ENCODE measurements around the gene GUCD1.
"Not testable (repeated sequence)": the region's sequence is repeated elsewhere in the genome, so short reads cannot be mapped to it uniquely, and the experiment has no call there.

Gene GUCD1

DNA sequence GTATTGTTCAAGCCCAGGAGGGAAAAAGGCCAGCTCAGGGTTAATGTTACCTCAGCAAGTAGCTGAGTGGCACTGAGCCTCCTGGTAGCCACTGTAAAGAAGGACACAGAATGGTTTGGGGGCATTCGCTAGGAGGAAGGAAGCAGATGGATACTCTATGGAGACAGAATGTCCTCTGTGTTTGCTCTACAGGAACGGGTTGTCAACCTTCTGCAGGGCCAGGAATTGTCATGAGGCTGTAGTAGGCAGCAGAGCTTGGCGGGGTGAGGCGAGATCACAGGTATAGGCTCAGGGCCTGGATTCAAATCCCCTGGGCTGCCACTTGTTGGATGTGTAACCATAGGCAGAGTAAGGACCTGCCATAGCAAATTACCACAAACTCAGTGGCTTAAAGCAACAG is 40.9 kb upstream of the GUCD1 start:
- no peak overlapping the region for H3K4me3 ChIP-seq (ENCODE audit: insufficient read depth, low read depth, low read length)
- H3K4me1 ChIP-seq (ENCODE audit: control insufficient read depth, insufficient read depth, low read length) = peaks cover 16% of the 10 kb centered on the region
- H3K27ac ChIP-seq (ENCODE audit: insufficient read depth, low read depth, low read length, poor library complexity, severe bottlenecking) = no peak overlapping the region
- WGBS, 2 experiments = 94 to 95% methylated on average over 4 of the region's 4 CpGs
- no peaks in the 10 kb centered on the region for H3K36me3 ChIP-seq (ENCODE audit: control insufficient read depth, insufficient read depth, low read length)
- H3K9me3 ChIP-seq (ENCODE audit: control insufficient read depth, low read length) = no peaks in the 10 kb centered on the region
- H3K27me3 ChIP-seq (ENCODE audit: control insufficient read depth, insufficient read depth, low read length, poor library complexity, severe bottlenecking) = no peaks in the 10 kb centered on the region

DNA sequence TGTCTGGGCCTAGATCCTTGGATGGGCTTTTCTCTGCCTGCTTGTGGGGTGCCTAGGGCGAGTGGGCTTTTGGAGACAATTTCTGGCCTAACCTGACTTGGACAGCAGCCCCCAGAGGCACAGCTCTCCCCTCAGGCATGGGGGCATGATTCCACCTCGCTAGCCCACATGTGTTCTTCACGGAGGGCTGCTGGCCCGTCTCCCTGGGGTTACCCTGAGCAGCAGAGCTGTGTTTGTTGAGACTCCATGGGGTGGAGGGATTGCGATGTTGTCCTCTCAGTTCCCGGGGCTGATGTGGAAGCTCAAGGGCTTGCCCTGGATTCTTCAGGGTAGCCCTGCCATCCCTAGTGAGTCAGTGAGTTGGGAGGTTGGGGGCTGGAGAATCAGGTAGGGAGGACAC is 40.3 kb upstream of the GUCD1 start:
- 89 to 90% methylated on average over 6 of the region's 6 CpGs for WGBS, 2 experiments
- Histone ChIP-seq H3K9me3 (ENCODE audit: control insufficient read depth, low read length) (no peaks in the 10 kb centered on the region), H3K27ac (ENCODE audit: insufficient read depth, low read depth, low read length, poor library complexity, severe bottlenecking) (no peak overlapping the region)

DNA sequence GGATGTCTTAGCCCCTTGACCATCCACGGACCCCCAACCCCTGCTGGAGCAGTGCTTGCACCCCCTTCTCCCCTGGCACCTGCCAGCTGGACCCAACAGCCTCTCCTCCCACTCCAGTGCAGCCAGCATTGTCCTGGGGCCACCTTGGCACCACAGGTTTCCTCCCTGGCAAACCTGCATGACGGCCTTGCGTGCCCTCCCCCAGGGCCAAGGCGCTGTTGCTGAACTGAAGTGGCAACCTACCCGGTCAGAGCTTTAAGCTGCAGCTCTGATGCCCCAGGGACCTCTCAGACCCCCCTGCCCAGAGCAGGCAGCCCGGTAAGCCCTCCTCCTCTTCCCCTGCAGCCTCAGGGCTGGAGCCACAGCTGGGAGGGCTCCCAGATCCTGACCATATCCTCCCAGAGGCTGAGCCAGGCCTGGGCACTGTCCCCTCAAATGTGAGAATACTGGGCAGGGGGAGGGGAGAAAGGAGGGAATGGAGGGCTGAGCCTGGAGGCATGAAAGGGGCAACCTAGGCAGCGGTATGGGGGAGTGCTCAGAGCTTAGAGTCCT is 39.7 kb upstream of the GUCD1 start:
- no peak overlapping the region for H3K27ac ChIP-seq (ENCODE audit: insufficient read depth, low read depth, low read length, poor library complexity, severe bottlenecking)
- H3K4me3 ChIP-seq (ENCODE audit: insufficient read depth, low read depth, low read length) = no peak overlapping the region
- H3K9me3 ChIP-seq (ENCODE audit: control insufficient read depth, low read length) = no peaks in the 10 kb centered on the region
- 82 to 83% methylated on average over 7 of the region's 7 CpGs for WGBS, 2 experiments
- no peaks in the 10 kb centered on the region for H3K27me3 ChIP-seq (ENCODE audit: control insufficient read depth, insufficient read depth, low read length, poor library complexity, severe bottlenecking)
- H3K36me3 ChIP-seq (ENCODE audit: control insufficient read depth, insufficient read depth, low read length) = no peaks in the 10 kb centered on the region
- H3K4me1 ChIP-seq (ENCODE audit: control insufficient read depth, insufficient read depth, low read length) = peaks cover 16% of the 10 kb centered on the region

More for the DNA sequence above, 40.3 kb upstream of the GUCD1 start:
- H3K4me3 ChIP-seq (ENCODE audit: insufficient read depth, low read depth, low read length) = no peak overlapping the region
- no peaks in the 10 kb centered on the region for H3K36me3 ChIP-seq (ENCODE audit: control insufficient read depth, insufficient read depth, low read length)
- H3K27me3 ChIP-seq (ENCODE audit: control insufficient read depth, insufficient read depth, low read length, poor library complexity, severe bottlenecking) = no peaks in the 10 kb centered on the region
- peaks cover 16% of the 10 kb centered on the region for H3K4me1 ChIP-seq (ENCODE audit: control insufficient read depth, insufficient read depth, low read length)

DNA sequence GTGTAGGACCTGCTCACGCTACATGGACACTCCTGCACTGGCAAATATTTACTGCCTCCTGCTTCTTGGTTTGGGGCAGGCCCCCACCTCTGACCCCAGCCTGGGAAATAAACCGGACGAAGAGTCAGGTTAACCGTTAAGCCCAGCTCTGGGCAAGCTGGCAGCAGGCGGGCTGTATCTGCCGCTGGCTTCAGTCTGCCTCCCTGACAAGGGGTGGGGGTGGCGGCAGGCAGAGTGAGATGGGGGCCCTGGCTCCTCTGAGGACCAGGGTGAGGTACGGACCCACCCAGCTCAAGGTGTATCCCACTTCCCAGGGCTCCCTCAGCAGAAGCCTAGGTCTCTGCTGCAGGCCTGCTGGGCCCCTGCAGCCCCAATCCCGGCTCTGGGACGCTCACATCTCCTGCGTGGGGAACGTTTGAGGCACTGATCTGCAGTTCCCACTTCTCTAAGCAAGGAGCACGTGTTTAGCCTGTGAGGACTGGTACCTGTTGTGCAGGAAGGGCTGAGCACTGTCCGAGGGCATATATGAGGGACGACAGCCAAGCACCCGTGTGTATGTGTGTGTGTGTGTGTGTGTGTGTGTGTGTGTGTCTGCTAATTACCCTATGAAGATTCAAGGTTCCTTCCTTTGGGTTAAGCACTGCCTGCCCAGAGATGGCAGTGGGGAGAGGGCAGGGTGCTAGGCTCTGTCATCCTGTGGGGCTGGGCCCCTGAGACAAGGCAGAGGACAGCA is 39.1 kb upstream of the GUCD1 start:
- H3K27ac ChIP-seq (ENCODE audit: insufficient read depth, low read depth, low read length, poor library complexity, severe bottlenecking) = no peak overlapping the region
- WGBS, 2 experiments = 82 to 86% methylated on average over 16 of the region's 16 CpGs
- no peaks in the 10 kb centered on the region for H3K36me3 ChIP-seq (ENCODE audit: control insufficient read depth, insufficient read depth, low read length)
- H3K4me1 ChIP-seq (ENCODE audit: control insufficient read depth, insufficient read depth, low read length) = peaks cover 16% of the 10 kb centered on the region
- no peak overlapping the region for H3K4me3 ChIP-seq (ENCODE audit: insufficient read depth, low read depth, low read length)
- no peaks in the 10 kb centered on the region for H3K27me3 ChIP-seq (ENCODE audit: control insufficient read depth, insufficient read depth, low read length, poor library complexity, severe bottlenecking)
- H3K9me3 ChIP-seq (ENCODE audit: control insufficient read depth, low read length) = no peaks in the 10 kb centered on the region

DNA sequence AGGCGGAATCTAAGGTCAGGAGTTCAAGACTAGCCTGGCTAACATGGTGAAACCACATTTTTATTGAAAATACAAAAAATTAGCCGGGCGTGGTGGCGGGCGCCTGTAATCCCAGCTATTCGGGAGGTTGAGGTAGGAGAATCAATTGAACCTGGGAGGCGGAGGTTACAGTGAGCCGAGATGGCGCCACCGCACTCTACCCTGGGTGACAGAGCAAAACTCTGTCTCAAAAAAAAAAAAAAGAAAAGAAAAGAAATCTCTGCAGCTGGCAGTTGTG is 38.6 kb upstream of the GUCD1 start:
- H3K27ac ChIP-seq (ENCODE audit: insufficient read depth, low read depth, low read length, poor library complexity, severe bottlenecking); H3K36me3 ChIP-seq (ENCODE audit: control insufficient read depth, insufficient read depth, low read length); H3K9me3 ChIP-seq (ENCODE audit: control insufficient read depth, low read length); H3K27me3 ChIP-seq (ENCODE audit: control insufficient read depth, insufficient read depth, low read length, poor library complexity, severe bottlenecking): not testable (repeated sequence)
- 95% methylated on average over 10 of the region's 10 CpGs for WGBS, 2 experiments
- peak overlapping the region; percentile 66 for H3K4me3 ChIP-seq (ENCODE audit: insufficient read depth, low read depth, low read length)
- peaks cover 16% of the 10 kb centered on the region for H3K4me1 ChIP-seq (ENCODE audit: control insufficient read depth, insufficient read depth, low read length)

DNA sequence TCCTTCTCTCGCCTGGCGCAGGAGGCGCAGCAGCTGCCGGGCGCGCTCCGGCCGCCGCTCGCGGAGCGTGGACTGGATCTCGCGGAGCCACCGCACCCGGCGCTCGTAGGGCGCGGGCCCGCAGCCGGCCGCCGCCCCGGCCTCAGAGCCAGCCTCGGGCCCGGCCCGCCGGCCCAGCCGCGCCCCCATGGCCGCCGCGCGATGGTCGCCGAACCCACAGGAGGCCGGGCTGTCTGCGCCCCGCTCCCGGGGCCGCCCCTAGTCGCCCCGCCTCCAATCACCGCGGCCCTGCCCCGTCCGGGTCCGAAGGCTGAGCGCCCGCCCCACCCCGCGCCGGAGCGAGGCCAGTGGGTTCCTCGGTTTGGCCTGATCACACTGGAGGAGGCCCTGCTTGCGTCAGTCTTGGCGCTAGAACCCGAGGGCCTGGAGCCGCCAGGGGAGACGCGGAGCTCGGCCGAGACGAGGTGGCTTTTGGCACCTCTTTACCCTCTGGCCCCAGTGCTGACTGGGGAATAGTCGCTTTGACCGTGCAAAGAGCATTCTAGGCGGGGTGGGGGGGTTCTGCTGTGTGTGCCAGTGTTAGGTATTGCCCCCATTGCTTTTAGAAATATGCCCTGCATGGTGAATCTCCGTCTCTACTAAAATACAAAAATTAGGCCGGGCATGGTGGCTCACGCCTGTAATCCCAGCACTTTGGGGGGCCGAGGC is 38.1 kb upstream of the GUCD1 start, which contains the start of gene LRRC75B:
Gene LRRC75B (minus strand): TSS at position 223 of the 708 bp plus-strand sequence. CDS start 34 bp downstream, at position 189.
- no peaks in the 10 kb centered on the region for H3K27me3 ChIP-seq (ENCODE audit: control insufficient read depth, insufficient read depth, low read length, poor library complexity, severe bottlenecking)
- H3K4me3 ChIP-seq (ENCODE audit: insufficient read depth, low read depth, low read length) = peak within 1 kb of the TSS; percentile 66
- 6% methylated on average over 72 of the region's 72 CpGs for WGBS, 2 experiments
- peaks cover 16% of the 10 kb centered on the region for H3K4me1 ChIP-seq (ENCODE audit: control insufficient read depth, insufficient read depth, low read length)
- H3K27ac ChIP-seq (ENCODE audit: insufficient read depth, low read depth, low read length, poor library complexity, severe bottlenecking) = peak within 1 kb of the TSS; percentile 69
- no peaks in the 10 kb centered on the region for H3K36me3 ChIP-seq (ENCODE audit: control insufficient read depth, insufficient read depth, low read length)
- H3K9me3 ChIP-seq (ENCODE audit: control insufficient read depth, low read length) = no peaks in the 10 kb centered on the region

DNA sequence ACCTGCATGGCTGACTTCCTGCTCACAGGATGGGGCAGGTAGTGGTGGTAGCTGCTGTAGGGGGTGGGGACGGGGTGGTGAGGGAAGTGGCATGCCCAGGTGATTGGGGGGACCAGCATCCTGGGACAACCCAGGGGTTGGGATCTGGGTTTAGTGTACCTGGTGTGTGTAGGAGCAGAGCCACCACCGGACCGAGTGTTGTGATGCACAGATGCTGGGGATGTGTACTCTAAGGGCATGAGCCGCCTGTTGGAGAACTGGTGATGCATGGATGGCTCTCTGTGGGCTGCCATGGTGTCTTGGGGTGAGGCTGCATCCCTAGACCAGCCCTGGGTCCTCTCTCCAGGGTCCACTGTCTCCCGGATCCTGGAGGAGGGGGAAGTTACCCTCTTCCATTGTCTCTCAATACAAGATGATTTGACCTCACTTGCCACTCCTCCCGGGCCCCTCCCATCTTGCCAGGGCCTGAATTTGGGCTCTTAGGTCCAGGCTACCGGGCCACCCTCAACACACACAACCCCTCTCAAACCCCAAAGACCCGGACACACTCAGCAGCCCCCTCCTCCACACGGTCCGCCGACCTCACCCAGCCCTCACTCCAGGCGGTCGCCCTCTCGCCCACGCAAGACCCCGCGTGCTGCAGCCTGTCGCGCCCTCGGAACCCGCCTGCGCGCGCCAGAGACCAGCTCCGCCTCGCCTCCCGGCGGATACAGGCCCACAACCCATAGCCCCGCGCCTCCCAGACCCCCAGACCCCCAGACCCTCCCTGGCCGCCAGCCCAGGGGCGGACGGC is 37.3 kb upstream of the GUCD1 start:
- no peaks in the 10 kb centered on the region for H3K9me3 ChIP-seq (ENCODE audit: control insufficient read depth, low read length)
- H3K4me3 ChIP-seq (ENCODE audit: insufficient read depth, low read depth, low read length) = peak overlapping the region; percentile 66
- WGBS, 2 experiments = 11 to 12% methylated on average over 33 of the region's 33 CpGs

DNA sequence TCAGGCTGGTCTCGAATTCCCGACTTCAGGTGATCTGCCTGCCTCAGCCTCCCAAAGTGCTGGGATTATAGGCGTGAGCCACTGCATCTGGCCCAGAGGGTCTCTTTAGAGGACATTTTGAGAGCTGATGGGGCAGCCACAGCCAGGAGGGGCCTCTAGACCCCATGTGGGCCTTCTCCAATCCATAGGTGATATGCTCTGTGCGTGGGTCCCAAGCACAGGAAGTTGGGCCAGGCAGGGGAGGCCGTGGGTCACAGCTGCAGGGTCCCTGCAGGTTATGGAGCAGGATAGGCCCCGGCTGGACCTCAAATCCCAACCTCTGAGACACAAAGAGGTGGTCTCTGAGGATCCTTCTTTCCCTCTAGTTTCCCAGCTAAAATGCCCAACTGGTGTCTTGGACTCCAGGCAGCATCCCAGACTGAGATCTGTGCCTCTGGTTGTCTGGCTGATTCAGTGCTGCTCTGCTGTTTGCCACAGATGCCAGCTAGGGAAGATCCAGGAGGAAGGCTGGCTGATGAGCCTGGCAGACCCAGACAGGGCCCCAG is 36.4 kb upstream of the GUCD1 start:
- Histone ChIP-seq H3K4me1 (ENCODE audit: control insufficient read depth, insufficient read depth, low read length) (peaks cover 16% of the 10 kb centered on the region), H3K27ac (ENCODE audit: insufficient read depth, low read depth, low read length, poor library complexity, severe bottlenecking) (no peak overlapping the region), H3K4me3 (ENCODE audit: insufficient read depth, low read depth, low read length) (no peak overlapping the region), H3K36me3 (ENCODE audit: control insufficient read depth, insufficient read depth, low read length) (no peaks in the 10 kb centered on the region), H3K9me3 (ENCODE audit: control insufficient read depth, low read length) (no peaks in the 10 kb centered on the region), H3K27me3 (ENCODE audit: control insufficient read depth, insufficient read depth, low read length, poor library complexity, severe bottlenecking) (no peaks in the 10 kb centered on the region)
- WGBS, 2 experiments = 89 to 92% methylated on average over 6 of the region's 6 CpGs

More for the DNA sequence above, 37.3 kb upstream of the GUCD1 start:
- Histone ChIP-seq H3K36me3 (ENCODE audit: control insufficient read depth, insufficient read depth, low read length) (no peaks in the 10 kb centered on the region), H3K27ac (ENCODE audit: insufficient read depth, low read depth, low read length, poor library complexity, severe bottlenecking) (no peak overlapping the region), H3K4me1 (ENCODE audit: control insufficient read depth, insufficient read depth, low read length) (peaks cover 16% of the 10 kb centered on the region), H3K27me3 (ENCODE audit: control insufficient read depth, insufficient read depth, low read length, poor library complexity, severe bottlenecking) (no peaks in the 10 kb centered on the region)

DNA sequence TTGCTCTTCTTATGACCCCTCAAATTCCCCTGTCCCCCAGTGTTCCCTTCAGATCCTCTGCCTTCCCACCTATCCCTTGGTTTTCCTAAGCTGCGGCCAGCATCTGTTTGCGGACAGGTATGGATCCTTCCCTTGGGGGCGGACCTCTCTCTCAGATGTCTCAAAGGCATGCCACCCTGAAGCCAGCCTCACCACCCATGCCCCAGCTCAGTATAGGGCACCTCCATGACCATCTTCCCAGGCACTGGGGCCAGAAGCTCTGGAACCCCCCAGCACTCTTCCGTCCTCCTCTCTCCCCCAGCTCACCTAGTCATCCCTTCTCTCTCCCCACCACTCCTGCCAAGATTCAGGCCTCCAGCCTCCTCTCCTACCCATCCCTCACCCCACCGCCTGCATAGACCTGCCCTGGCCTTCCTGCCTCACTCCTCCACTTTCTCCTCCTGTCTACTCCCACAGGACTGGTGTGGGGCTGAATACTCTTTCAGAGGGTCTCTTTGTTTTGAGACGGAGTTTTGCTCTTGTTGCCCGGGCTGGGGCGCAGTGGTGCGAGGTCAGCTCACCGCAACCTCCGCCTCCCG is 35.7 kb upstream of the GUCD1 start:
- Histone ChIP-seq H3K27me3 (ENCODE audit: control insufficient read depth, insufficient read depth, low read length, poor library complexity, severe bottlenecking) (no peaks in the 10 kb centered on the region), H3K27ac (ENCODE audit: insufficient read depth, low read depth, low read length, poor library complexity, severe bottlenecking) (no peak overlapping the region), H3K36me3 (ENCODE audit: control insufficient read depth, insufficient read depth, low read length) (no peaks in the 10 kb centered on the region), H3K9me3 (ENCODE audit: control insufficient read depth, low read length) (no peaks in the 10 kb centered on the region), H3K4me1 (ENCODE audit: control insufficient read depth, insufficient read depth, low read length) (peaks cover 16% of the 10 kb centered on the region), H3K4me3 (ENCODE audit: insufficient read depth, low read depth, low read length) (no peak overlapping the region)
- WGBS, 2 experiments = 92 to 93% methylated on average over 12 of the region's 12 CpGs
